ENCODE data around the gene JPH3.

JPH3 gene

DNA sequence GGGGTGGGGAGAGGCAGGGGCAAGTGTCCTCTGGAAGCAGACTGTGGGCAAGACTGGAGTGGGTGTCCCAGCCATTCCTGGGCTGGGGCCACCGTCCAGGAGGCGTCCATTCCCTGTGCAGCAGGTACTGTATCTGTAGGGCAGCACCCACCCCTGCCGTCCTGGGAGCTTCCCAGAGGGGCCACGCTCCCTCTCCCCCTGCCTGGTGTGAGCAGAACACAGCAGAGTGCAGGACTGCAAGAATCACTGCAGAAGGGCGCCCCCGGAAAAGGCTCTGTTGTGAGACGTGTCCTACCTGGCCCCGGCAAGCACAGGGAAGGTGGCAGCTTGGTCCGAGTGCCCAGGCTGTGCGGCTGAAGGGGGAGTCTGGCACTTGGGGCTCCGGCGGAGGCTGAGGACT is 93.2 kb downstream of the JPH3 start:
- TF ChIP-seq, protein P1, sequence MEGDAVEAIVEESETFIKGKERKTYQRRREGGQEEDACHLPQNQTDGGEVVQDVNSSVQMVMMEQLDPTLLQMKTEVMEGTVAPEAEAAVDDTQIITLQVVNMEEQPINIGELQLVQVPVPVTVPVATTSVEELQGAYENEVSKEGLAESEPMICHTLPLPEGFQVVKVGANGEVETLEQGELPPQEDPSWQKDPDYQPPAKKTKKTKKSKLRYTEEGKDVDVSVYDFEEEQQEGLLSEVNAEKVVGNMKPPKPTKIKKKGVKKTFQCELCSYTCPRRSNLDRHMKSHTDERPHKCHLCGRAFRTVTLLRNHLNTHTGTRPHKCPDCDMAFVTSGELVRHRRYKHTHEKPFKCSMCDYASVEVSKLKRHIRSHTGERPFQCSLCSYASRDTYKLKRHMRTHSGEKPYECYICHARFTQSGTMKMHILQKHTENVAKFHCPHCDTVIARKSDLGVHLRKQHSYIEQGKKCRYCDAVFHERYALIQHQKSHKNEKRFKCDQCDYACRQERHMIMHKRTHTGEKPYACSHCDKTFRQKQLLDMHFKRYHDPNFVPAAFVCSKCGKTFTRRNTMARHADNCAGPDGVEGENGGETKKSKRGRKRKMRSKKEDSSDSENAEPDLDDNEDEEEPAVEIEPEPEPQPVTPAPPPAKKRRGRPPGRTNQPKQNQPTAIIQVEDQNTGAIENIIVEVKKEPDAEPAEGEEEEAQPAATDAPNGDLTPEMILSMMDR (IDR thresholded peaks at IDR 0.05; ENCODE audit: borderline replicate concordance, insufficient read depth, low read depth, low read length), result no peak
- no peak overlapping the region for H3K4me3 ChIP-seq (ENCODE audit: low read depth, low read length)

DNA sequence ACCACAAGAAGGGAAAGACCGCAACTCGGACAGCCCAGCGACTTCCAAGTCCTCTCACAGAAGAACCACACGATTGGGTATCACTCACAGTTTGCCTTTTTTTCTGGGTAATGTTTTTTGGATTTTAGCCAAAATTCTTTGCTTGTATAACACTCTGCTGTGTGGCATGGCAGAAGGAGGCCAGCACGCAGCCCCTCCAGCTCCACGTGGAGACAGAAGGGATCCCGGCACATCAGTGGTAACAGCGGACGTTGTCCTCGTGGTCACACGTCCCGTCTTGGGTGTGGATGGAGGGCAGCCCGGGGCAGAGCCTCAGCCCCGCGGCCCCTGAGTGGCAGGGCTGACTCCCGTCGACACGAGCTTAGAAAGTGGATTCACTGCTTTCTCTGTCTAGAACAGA is 94.4 kb downstream of the JPH3 start:
- TF ChIP-seq, protein P1 (IDR thresholded peaks at IDR 0.05; ENCODE audit: borderline replicate concordance, insufficient read depth, low read depth, low read length), result no peak
- no peak overlapping the region for H3K4me3 ChIP-seq (ENCODE audit: low read depth, low read length)

DNA sequence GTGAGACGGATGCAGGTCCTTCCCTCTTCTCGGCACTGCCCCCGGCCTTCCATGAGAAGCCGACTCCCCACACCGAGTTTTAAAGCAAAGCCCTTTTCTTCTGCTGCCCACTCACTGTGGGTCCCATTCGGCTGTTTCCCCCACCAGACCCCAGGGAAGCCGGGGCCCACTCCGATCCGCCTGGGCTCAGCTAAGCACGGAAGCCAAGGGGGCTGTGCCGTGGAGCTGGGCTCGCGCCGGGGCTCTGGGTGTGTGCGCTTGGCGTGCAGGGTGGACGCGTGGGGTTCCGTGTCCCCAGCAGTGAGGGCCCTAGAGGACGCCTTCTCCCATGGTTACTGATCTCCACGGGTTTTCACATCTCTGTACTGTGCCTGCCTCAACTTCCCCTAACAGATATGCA is 94.9 kb downstream of the JPH3 start:
- no peak overlapping the region for H3K4me3 ChIP-seq (ENCODE audit: low read depth, low read length)

DNA sequence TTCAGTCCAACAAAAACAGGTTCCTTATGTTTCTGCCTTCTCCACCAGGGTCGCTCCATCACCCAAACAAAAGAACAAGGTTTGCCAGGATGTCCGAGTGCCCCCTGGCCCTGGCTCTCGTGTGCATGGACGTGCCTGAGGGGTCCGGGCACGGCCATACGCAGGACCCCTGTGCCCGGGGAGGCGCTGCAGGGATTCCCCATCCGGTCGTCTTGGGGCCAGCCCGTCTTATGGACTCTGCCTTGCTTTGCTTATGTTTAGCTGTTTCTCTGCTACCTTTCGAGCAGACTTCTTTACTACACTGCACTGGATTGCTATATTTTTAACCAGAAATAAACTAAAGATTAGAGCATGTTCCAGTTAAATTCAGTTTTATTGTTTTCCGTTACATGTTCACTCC is 95.5 kb downstream of the JPH3 start:
- TF ChIP-seq, protein P1 (IDR thresholded peaks at IDR 0.05; ENCODE audit: borderline replicate concordance, insufficient read depth, low read depth, low read length), result no peak
- no peak overlapping the region for H3K4me3 ChIP-seq (ENCODE audit: low read depth, low read length)

More for the DNA sequence above, 94.9 kb downstream of the JPH3 start:
- TF ChIP-seq, protein P1 (IDR thresholded peaks at IDR 0.05; ENCODE audit: borderline replicate concordance, insufficient read depth, low read depth, low read length), result no peak

DNA sequence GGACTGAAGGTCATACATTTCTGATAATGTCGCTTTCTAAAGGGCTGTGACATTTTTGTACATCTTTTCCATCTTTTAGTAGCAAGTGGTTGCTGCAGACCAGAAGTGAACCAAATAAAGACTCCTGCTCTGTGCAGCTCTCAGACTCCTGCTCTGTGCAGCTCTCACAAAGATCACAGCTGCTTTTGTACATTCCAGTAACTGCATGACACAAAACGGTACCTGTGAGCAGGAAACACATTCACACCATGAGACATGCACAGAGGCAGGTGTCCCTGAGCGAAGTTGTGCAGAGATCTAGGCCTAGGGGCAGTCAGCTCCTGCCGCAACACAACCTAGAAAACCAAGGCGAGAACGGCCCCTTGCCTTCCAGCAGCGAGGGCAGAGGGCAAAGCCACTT is 95.9 kb downstream of the JPH3 start:
- H3K4me3 ChIP-seq (ENCODE audit: low read depth, low read length), result no peak overlapping the region
- TF ChIP-seq, protein P1 (IDR thresholded peaks at IDR 0.05; ENCODE audit: borderline replicate concordance, insufficient read depth, low read depth, low read length), result no peak

DNA sequence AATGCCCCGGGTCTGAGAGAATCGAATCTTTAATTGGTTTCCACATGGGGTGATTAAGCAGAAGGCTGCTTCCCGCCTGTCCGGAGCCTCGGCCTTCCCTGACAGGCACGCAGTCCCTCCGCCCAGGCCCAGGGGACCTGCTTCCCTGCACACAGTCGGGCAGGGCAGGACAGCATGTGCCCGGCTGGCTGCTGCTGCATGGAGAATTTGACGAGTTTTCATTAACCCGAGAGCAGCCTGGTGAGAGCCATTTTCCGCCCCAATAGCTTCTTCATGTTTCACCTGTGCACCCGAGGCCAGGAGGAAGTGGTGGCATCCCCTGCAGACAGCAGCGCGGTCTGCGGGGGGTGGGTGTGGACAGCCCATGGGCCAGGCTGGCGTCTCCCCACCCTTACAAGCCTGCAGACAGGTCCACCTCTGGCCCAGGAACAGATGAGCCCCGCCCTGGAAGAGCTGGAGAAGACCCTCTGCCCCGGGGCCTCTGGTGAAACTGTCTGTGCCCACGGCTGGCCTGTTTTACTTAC is 96.4 kb downstream of the JPH3 start:
- H3K4me3 ChIP-seq (ENCODE audit: low read depth, low read length), result no peak overlapping the region
- TF ChIP-seq, protein P1 (IDR thresholded peaks at IDR 0.05; ENCODE audit: borderline replicate concordance, insufficient read depth, low read depth, low read length), result no peak

DNA sequence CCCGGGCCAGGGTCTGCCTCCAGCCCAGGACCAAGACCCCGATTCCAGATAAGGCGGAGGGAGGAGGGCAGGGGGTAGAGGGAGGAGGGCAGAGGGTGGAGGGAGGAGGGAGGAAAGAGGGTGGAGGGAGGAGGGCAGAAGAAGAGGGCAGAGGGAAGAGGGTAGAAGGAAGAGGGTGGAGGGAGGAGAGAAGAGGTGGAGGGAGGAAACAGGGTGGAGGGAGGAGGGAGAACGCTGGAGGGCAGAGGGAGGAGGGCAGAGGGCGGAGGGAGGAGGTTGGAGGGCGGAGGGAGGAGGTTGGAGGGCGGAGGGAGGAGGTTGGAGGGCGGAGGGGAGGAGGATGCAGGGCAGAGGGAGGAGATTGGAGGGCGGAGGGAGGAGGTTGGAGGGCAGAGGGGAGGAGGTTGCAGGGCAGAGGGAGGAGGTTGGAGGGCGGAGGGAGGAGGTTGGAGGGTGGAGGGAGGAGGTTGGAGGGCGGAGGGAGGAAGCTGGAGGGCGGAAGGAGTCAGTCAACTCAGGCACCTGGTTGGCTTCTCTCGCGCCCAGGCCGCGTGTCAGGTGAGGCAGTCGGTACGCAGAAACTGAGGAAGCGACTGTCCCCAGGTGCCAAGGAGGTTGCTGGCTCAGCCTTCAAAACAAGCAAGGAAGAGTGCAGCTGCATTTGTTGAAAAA is 98.2 kb downstream of the JPH3 start:
- H3K4me3 ChIP-seq (ENCODE audit: low read depth, low read length), result no peak overlapping the region

More for the DNA sequence above, 98.2 kb downstream of the JPH3 start:
- TF ChIP-seq, protein P1 (IDR thresholded peaks at IDR 0.05; ENCODE audit: borderline replicate concordance, insufficient read depth, low read depth, low read length), result no peak

Measured in GM12875 (cell line).